Gastrocnemius medialis (tissue), 4 donors: Measurements from ENCODE around the gene RPL38. TPM values are rescaled to one million over a fixed set of nuclear protein-coding genes. Genes with fewer than 3 reads are reported as not detected.

ENCODE experiments used
- ATAC-seq, 2 donors: fragments of 150-250 bp; one replicate each; pipeline ENCODE4 v1.9.1; 2016
- DNase-seq, 2 donors: peaks; one replicate each; pipeline ENCODE4 v3.0.0-alpha.2; 2019
- H3K27ac ChIP-seq, 4 donors: fragments of 200-600 bp; sonication (generic); 1 replicate in 1 of 4; 2 replicates in 3 of 4; pipeline ENCODE4 v1.5.1; 2016 to 2018; ENCODE audit warnings: mild to moderate bottlenecking in 2 of 4, moderate library complexity in 1 of 4
- H3K27me3 ChIP-seq, 3 donors: fragments of 200-600 bp; sonication (generic) in 2 of 3; 1 replicate in 1 of 3; 2 replicates in 2 of 3; pipeline versions ENCODE4 v1.5.1 to v1.6.0; 2016 to 2019; ENCODE audit warnings: mild to moderate bottlenecking in 1 of 3, moderate library complexity in 1 of 3
- H3K36me3 ChIP-seq, 2 donors: fragments of 200-600 bp; sonication (generic) in 1 of 2; one replicate each; pipeline ENCODE4 v1.5.1; 2017 to 2018
- H3K4me1 ChIP-seq, 2 donors: fragments of 200-600 bp; sonication (generic) in 1 of 2; one replicate each; pipeline ENCODE4 v1.5.1; 2016 to 2017; ENCODE audit warnings: mild to moderate bottlenecking in 2 of 2
- H3K4me3 ChIP-seq, 4 donors: fragments of 200-600 bp; sonication (generic) in 3 of 4; 1 replicate in 1 of 4; 2 replicates in 3 of 4; pipeline ENCODE4 v1.5.1; 2016 to 2019; ENCODE audit warnings: mild to moderate bottlenecking in 2 of 4
- H3K9me3 ChIP-seq, 3 donors: fragments of 200-600 bp; sonication (generic) in 2 of 3; 1 replicate in 1 of 3; 2 replicates in 2 of 3; pipeline ENCODE4 v1.5.1; 2016 to 2019
- CTCF ChIP-seq, 5 experiments: fragments of 450-650 bp in 3 of 5; fragments of 200-600 bp in 2 of 5; sonication (generic) in 2 of 5; IDR thresholded peaks in 4 of 5; conservative IDR thresholded peaks in 1 of 5; 1 replicate in 4 of 5; 2 replicates in 1 of 5; pipeline ENCODE4 v1.5.1; 2016 to 2019; ENCODE audit warnings: antibody characterized with exemption in 5 of 5, mild to moderate bottlenecking in 3 of 5, moderate library complexity in 3 of 5
- POLR2A ChIP-seq, 2 donors: fragments of 450-650 bp; IDR thresholded peaks; one replicate each; pipeline ENCODE4 v1.6.1; 2017; ENCODE audit warnings: antibody characterized with exemption in 2 of 2, mild to moderate bottlenecking in 2 of 2, moderate library complexity in 2 of 2
- in situ Hi-C, 4 donors: fragments of 200-750 bp; cut with MboI; loops; one replicate each; pipeline versions ENCODE4 v1.15.0 to v1.8.0; 2017; ENCODE audit warnings: low sequenced_read_pairs in 4 of 4
- intact Hi-C: fragments of 100-400 bp; cut with DNase I; formaldehyde crosslinking; loops from one replicate; pipeline ENCODE4 v1.15.1; 2023; ENCODE audit warnings: low total_unique reads
- total RNA-seq, 4 donors: library from RNA; depleted of rRNA; stranded (reverse); fragments of >200 nt; gene quantifications; one replicate each; pipeline versions ENCODE4 v1.1.0 to v1.2.3, GENCODE V29; 2016

Gene RPL38
- total RNA-seq, 4 donors from 2014 or later: 346 to 472 (median 443) TPM

GRCh38 chr17:74220219-74220618 is 16.7 kb downstream of the RPL38 start:
- Histone ChIP-seq H3K27ac (no peak overlapping the region), H3K4me1 (peaks cover 18 to 20% of the 10 kb centered on the region in 2 donors), H3K9me3 (no peaks in the 10 kb centered on the region), H3K27me3 (no peaks in the 10 kb centered on the region), H3K36me3 (peaks cover 0 to 10% of the 10 kb centered on the region in 2 donors), H3K4me3 (no peak overlapping the region)
- DNase-seq (no peak), ATAC-seq (no peak)
- intact Hi-C loops: no loop called here
- in situ Hi-C loops: loop anchor here in 2 of 4 donors (25.0 kb wide), 2 partner anchors 142 to 267 kb away; partner anchors contain the start of genes BTBD17 (in 1 of the 2) and GPR142 (in 1 of the 2)
- TF ChIP-seq POLR2A (IDR thresholded peaks at IDR 0.05) (no peak), CTCF (IDR thresholded peaks at IDR 0.05 in 4 of 5, conservative IDR thresholded peaks at IDR 0.05 in 1 of 5) (no peak)

GRCh38 chr17:74220946-74221818 is 17.7 kb downstream of the RPL38 start:
- H3K36me3 ChIP-seq: peaks cover 0 to 10% of the 10 kb centered on the region in 2 donors
- in situ Hi-C loops: loop anchor here in 2 of 4 donors (25.0 kb wide), 2 partner anchors 141 to 266 kb away; partner anchors contain the start of genes BTBD17 (in 1 of the 2) and GPR142 (in 1 of the 2)
- no peaks in the 10 kb centered on the region for H3K9me3 ChIP-seq
- no peaks in the 10 kb centered on the region for H3K27me3 ChIP-seq
- peaks cover 9 to 11% of the 10 kb centered on the region in 2 donors for H3K4me1 ChIP-seq
- intact Hi-C loops: no loop called here
- DNase-seq: no peak
- no peak overlapping the region for H3K4me3 ChIP-seq
- H3K27ac ChIP-seq: no peak overlapping the region
- ATAC-seq: no peak
- TF ChIP-seq POLR2A (IDR thresholded peaks at IDR 0.05) (no peak), CTCF (IDR thresholded peaks at IDR 0.05 in 4 of 5, conservative IDR thresholded peaks at IDR 0.05 in 1 of 5) (no peak)

GRCh38 chr17:74222399-74222798 is 18.9 kb downstream of the RPL38 start:
- no peak for TF ChIP-seq CTCF (IDR thresholded peaks at IDR 0.05 in 4 of 5, conservative IDR thresholded peaks at IDR 0.05 in 1 of 5)
- no peak for TF ChIP-seq POLR2A (IDR thresholded peaks at IDR 0.05)
- H3K27ac ChIP-seq: no peak overlapping the region
- in situ Hi-C loops (loop anchor here in 2 of 4 donors (25.0 kb wide), 2 partner anchors 140 to 265 kb away; partner anchors contain the start of genes BTBD17 (in 1 of the 2) and GPR142 (in 1 of the 2)), intact Hi-C loops (no loop called here)
- H3K4me1 ChIP-seq: no peaks in the 10 kb centered on the region
- no peak overlapping the region for H3K4me3 ChIP-seq
- no peaks in the 10 kb centered on the region for H3K27me3 ChIP-seq
- peaks cover 0 to 10% of the 10 kb centered on the region in 2 donors for H3K36me3 ChIP-seq
- DNase-seq (no peak), ATAC-seq (no peak)
- no peaks in the 10 kb centered on the region for H3K9me3 ChIP-seq

GRCh38 chr17:74223901-74224300 is 20.4 kb downstream of the RPL38 start:
- peaks cover 0 to 10% of the 10 kb centered on the region in 2 donors for H3K36me3 ChIP-seq

More at GRCh38 chr17:74223901-74224300, 20.4 kb downstream of the RPL38 start:
- H3K4me3 ChIP-seq: no peak overlapping the region
- in situ Hi-C loops: loop anchor here in 2 of 4 donors (25.0 kb wide), 2 partner anchors 138 to 263 kb away; partner anchors contain the start of genes BTBD17 (in 1 of the 2) and GPR142 (in 1 of the 2)
- DNase-seq (no peak), ATAC-seq (no peak)
- TF ChIP-seq CTCF (IDR thresholded peaks at IDR 0.05 in 4 of 5, conservative IDR thresholded peaks at IDR 0.05 in 1 of 5): no peak
- TF ChIP-seq POLR2A (IDR thresholded peaks at IDR 0.05): no peak
- H3K27ac ChIP-seq: no peak overlapping the region
- H3K9me3 ChIP-seq: no peaks in the 10 kb centered on the region
- no peaks in the 10 kb centered on the region for H3K4me1 ChIP-seq
- intact Hi-C loops: no loop called here
- no peaks in the 10 kb centered on the region for H3K27me3 ChIP-seq
